ENCODE data around the gene SNTB2. TPM values are rescaled to one million over a fixed set of nuclear protein-coding genes. Genes with fewer than 3 reads are reported as not detected.
"Not testable (repeated sequence)": the region's sequence is repeated elsewhere in the genome, so short reads cannot be mapped to it uniquely, and the experiment has no call there.

The SNTB2 gene
- 10 to 100 TPM; 14.8 to 21.2 (median 17.7) TPM for polyA plus RNA-seq (ENCODE audit: insufficient read length in 10 of 10)
- long read RNA-seq, donor 1, full-length matches to known transcripts, result 3 of 3 reads
- long read RNA-seq, donor 1, partial matches to known transcripts, result 0 of 3 reads
- long read RNA-seq, donor 1, other reads (novel, unspliced or antisense), result 0 of 3 reads
- long read RNA-seq, donor 2, full-length matches to known transcripts, result 1 of 1 reads
- long read RNA-seq, donor 2, partial matches to known transcripts, result 0 of 1 reads
- long read RNA-seq, donor 2, other reads (novel, unspliced or antisense), result 0 of 1 reads
- long read RNA-seq, donor 3, result 0 reads
- long read RNA-seq, donor 4, full-length matches to known transcripts, result 5 of 5 reads
- long read RNA-seq, donor 4, partial matches to known transcripts, result 0 of 5 reads
- long read RNA-seq, donor 4, other reads (novel, unspliced or antisense), result 0 of 5 reads
- long read RNA-seq, donor 5, full-length matches to known transcripts, result 10 of 10 reads
- long read RNA-seq, donor 5, partial matches to known transcripts, result 0 of 10 reads
- long read RNA-seq, donor 5, other reads (novel, unspliced or antisense), result 0 of 10 reads
- long read RNA-seq, donor 6, result 0 reads
- long read RNA-seq, donor 7, full-length matches to known transcripts, result 3 of 3 reads
- long read RNA-seq, donor 7, partial matches to known transcripts, result 0 of 3 reads
- long read RNA-seq, donor 7, other reads (novel, unspliced or antisense), result 0 of 3 reads
- long read RNA-seq, donor 8, full-length matches to known transcripts, result 2 of 2 reads
- long read RNA-seq, donor 8, partial matches to known transcripts, result 0 of 2 reads
- long read RNA-seq, donor 8, other reads (novel, unspliced or antisense), result 0 of 2 reads
- long read RNA-seq, donor 9, full-length matches to known transcripts, result 1 of 1 reads
- long read RNA-seq, donor 9, partial matches to known transcripts, result 0 of 1 reads
- long read RNA-seq, donor 9, other reads (novel, unspliced or antisense), result 0 of 1 reads

DNA sequence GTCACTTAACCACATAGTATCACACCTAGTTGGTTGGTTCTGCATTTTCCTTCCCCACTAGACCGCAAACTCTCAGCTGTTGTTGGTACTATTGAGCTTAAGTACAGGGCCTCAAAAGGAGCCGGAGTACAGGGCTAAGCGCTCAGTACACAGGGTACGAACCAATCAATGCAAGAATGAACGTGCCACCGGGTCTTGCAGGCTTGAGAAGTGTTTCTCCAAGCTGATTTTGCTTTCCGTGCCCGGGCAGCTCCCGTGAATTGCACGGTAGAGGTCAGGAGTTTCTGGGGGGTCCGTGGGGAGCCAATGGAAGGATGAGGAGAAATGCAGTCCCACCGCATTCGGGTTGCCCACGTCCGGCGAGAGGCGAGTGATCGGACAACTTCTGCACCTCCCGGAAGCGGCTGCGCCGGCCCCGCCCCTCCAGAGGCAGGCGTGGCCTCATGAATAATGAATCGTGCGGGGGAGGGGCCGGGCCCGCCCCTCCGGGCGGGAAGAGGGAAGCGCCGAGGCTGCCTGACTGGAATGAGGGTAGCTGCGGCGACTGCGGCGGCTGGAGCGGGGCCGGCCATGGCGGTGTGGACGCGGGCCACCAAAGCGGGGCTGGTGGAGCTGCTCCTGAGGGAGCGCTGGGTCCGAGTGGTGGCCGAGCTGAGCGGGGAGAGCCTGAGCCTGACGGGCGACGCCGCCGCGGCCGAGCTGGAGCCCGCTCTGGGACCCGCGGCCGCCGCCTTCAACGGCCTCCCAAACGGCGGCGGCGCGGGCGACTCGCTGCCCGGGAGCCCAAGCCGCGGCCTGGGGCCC, at the start of gene SNTB2:
TSS of gene SNTB2 (plus strand) at position 523 of the 804 bp plus-strand sequence. CDS start at position 526, 3 bp downstream.
- peak; percentile 92 to 97 (median 93) for DNase-seq

DNA sequence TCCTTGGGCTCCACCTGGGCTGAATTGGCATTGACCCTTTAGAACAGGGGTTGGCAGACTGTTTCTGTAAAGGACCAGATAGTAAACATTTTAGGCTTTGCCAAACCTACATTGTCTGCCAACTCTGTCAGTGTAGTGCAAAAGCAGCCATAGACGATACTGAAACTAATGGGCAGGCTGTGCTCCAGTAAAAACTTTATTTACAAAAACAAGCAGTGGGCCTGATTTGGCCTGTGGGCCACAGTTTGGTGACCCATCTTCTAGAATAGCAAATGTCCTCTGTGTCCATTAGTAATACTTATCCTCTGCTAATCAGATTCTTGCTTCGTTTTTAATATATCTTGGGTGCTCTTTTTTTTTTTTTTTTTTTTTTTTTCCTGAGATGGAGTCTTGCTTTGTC, 48.4 kb upstream of the SNTB2 start:
- DNase-seq, result no peak

DNA sequence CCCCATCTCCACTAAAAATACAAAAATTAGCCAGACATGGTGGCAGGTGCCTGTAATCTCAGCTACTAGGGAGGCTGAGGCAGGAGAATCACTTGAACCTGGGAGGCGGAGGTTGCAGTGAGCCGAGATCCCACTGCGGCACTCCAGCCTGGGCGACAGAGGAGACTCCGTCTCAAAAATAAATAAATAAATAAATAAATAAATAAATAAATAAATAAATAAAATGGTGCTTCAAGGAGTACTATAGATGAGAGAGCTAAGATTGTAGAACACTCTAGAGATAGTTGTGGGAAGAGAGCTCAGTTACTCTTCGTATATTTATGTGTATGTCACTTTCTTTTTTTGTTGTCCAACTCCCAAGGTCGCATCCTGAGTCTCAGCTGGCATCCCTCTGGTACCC, 47.5 kb upstream of the SNTB2 start:
- not testable (repeated sequence) for DNase-seq

DNA sequence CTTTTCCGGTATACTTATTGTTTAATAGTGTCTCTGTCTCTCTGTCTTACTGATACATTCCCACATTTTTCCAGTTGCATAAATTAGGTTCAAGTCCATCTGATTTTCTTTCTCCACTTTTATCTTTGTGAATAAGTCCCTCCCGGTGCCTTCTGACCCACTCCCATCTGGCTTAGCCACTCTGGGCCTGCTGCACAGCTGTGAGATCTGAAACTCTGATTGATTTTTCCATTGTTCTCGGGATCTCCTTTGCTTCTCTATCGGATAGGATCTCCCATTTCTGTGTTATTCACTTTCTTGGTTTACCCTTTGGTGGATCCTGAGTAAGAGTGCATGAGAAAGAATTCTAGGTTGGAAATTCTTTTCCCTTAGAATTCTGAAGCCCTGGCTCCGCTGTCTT, 46.0 kb upstream of the SNTB2 start:
- DNase-seq, result no peak

DNA sequence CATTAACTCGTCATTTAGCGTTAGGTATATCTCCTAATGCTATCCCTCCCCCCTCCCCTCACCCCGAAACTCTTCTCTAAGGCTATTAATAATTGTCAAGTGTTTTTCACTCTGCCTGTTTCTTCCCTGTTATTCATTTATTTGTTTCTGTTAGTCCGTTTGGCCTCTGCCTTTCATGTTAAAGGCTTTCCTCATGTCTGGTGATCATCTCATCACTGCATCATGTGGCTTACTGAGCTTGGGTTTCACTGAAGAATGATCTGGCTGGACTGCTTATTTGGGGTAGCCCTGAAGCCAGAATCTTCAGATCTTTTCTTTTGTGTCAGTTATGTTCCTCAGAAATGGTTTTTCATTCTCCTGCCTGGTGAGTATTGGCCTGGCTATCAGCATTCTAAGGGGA, 45.0 kb upstream of the SNTB2 start:
- no peak for DNase-seq

DNA sequence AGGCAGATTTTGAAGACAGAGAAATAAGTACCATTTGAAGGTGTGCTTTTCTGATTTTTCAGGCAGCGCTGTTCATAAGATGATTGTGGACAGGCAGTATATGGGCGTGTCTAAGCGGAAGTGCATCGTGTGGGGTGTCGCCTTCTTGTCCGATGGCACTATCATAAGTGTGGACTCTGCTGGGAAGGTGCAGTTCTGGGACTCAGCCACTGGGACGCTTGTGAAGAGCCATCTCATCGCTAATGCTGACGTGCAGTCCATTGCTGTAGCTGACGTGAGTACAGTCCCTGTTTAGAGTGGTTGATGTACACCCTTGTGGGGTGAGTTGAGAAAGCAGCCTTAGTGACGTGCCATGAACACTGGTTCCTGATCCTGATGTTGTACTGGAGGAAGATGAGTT, 43.8 kb upstream of the SNTB2 start:
- DNase-seq, result no peak

DNA sequence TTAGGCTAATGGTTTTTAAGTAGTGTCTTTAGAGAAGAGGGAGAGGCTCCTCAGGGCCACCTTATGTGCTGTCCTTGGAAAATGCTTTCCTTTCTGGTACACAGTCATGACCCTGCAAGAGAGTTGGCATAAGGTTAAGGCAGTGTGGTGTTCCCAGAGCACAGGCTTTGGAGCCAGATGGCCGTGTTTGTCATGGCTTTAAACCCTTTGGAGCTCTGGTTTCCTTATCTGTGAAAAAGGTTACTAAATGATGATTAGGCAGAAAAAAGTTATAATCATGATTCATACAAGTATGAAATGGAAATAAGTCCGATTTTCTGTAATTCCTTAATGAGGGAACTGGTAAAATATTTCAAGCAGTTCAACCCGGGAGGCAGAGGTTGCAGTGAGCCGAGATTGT, 41.3 kb upstream of the SNTB2 start:
- DNase-seq, result no peak

DNA sequence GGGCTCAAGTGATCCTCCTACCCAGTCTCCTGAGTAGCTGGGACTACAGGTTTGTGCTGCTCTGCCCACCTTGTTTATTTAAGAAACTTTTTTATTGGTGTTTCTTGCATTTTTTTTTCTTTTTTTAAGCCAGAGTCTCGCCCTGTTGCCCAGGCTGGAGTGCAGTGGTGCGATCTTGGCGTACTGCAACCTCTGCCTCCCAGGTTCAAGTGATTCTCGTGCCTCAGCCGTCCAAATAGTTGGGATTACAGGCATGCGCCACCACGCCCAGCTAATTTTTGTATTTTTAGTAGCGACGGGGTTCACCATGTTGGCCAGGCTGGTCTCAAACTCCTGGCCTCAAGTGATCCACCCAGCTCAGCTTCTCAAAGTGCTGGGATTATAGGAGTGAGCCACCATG, 37.3 kb upstream of the SNTB2 start:
- not testable (repeated sequence) for DNase-seq

DNA sequence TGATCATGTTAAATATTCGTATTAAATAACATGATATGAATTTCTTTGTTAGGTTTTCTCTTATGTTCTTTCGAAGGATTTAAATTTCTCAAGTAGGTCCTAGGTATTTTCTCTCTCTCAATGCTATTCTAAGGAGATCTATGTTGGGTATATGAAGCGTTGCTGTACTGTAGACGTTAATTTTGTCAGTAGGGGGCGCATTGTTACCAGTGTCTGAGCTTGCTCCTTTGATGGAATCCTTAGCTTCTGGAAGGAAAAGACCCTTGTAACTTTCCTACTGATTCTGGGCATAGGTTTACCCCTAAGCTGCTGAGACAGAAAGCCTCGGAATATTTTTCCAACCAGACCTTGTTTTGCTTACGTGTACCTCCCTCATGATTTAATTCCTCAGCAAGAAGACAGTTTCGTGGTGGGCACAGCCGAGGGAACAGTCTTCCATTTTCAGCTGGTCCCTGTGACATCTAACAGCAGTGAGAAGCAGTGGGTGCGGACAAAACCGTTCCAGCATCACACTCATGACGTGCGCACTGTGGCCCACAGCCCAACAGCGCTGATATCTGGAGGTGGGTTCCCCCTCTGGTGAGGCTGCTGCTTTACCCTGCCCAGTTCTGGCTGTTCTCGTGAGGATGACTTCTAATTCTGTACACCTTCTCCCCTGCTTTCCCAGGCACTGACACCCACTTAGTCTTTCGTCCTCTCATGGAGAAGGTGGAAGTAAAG, 36.7 kb upstream of the SNTB2 start:
- peak; percentile 75 to 91 (median 86) for DNase-seq

DNA sequence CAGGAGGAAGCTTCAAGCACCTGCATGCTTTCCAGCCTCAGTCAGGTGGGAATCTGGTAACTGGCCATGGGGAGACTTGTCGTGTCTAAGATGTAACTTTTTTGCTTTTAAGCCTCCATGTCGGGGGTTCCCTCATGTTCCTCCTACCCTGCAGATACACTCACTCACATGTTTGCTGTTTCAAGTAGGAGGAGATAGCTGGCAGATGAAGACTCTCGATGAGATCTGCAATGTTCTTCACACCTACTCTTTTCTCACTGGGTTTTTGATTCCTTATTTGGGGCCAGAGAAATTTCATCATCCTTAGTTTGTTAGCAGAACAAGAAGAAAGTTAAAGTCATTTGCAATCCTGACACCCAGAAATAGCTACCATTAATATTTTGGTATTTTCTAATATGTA, 29.8 kb upstream of the SNTB2 start:
- no peak for DNase-seq

DNA sequence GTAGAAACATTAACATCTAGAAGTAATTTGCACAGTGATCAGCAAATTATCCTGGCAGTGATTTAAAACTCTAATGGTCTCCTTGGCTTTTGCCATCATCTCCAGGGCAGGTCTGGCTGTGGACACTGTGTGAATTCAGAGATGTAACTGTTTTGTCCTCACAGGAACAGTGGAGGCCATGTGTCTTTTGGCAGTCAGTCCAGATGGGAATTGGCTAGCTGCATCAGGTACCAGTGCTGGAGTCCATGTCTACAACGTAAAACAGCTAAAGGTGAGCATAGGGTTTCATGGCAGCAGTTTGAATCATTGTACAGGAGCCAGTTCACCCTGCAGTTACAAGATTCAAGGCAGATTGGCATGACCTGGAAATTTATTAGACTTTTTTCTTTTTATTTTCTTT, 26.8 kb upstream of the SNTB2 start:
- no peak for DNase-seq

DNA sequence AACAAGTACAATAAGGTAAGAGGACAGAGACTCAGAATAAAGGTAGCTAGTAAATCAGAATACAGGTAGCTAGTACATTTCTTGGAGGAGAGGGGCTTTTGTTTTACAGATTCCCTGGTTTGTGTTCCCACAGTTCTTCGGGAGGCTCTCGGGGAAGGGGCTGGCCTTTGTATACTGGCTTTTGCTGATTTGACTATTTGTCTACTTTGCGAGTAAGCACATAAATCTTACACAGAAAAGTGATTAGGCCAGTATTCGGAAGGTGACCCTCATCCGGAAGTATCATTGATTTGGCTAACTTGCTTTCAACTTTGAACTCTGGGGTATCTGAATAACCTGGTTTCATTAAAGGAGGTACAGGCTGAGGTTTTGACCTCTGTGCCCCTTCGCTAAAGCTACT, 21.4 kb upstream of the SNTB2 start:
- no peak for DNase-seq

DNA sequence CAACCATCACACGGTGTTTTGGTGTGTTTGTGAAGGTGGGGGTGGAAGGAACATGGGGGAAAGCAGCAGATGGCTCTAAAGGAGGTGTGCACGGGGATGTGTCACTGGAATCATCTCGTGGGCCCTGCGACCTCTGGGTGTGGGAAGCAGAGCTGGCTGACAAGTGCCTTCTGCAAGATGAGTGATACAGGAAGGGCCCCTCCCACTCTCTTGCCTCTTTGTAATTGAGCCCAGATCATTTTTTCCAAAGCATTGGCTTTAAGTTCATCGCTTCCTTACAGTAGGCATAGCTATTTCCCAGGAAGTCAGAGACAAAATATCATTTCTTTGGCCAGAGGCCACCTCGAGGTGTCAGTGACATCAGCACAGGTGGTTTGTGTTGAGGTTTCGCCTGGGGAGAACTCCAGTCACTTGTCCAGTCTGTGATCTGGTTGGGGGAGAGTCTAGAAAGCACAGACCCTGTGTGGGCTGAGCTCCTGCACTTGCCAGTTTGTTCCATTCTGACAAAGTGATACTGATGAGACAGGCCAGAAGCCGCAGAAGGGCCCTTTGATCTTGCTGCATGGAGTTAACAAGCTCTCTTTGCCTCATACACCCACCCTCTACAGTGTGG, 20.6 kb upstream of the SNTB2 start:
- DNase-seq, result no peak

DNA sequence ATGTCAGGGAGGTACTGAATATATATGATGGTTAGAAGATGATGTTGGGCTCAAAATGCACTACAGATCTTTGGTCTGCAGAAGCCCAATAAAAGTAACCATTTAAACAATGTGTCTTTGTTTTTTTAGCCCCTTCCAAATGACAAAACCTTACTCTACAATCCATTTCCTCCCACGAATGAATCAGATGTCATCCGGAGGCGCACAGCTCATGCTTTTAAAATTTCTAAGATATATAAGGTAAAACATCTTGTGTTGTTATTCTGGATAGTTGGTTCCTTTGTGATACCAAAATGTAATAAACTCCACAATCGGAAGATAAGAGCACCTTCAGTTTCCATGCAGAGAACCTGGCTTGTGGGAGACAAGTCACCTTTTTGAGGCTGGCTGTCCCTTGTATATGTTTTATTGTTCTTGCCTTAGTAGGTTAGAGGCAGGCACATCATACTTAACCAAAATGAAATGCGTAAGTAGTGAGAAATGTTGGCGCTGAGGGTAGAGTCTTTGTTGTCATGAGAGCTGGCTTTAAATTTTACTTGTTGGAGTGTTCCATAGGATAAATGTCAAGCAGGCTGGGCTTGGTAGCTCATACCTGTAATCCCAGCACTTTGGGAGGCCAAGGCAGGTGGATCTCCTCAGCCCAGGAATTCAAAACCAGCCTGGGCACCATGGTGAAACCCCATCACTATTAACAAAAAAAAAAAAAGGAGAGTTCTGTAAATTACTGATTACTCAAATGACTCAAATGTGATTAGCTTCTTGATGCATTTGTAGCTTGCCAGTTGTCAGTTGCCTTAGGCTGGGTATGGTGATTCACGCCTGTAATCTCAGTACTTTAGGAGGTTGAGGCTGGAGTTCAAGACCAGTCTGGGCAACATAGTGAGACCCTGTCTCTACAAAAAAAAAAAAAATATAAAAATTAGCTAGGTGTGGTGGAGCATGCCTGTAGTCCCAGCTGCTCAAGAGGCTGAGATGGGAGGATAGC, 19.7 kb upstream of the SNTB2 start:
- DNase-seq, result no peak

DNA sequence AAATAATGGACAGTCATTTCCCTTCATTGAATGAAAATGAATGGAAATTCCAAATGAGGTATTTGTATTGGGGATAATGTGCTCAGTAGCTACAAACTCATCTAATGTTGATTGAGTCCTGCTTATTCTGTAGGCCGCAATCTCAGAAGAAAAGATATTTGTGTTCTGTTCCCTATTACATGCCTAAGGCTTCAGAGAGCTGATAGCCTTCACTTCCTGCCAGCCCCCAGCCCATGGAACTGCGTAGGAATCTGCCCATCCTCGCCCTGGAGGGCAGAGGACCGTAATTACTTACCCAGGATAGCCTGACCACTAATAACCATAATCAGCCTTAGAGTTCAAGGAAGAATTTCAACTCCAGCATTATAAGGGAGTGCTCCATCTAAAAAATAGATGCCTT, 17.9 kb upstream of the SNTB2 start:
- no peak for DNase-seq

DNA sequence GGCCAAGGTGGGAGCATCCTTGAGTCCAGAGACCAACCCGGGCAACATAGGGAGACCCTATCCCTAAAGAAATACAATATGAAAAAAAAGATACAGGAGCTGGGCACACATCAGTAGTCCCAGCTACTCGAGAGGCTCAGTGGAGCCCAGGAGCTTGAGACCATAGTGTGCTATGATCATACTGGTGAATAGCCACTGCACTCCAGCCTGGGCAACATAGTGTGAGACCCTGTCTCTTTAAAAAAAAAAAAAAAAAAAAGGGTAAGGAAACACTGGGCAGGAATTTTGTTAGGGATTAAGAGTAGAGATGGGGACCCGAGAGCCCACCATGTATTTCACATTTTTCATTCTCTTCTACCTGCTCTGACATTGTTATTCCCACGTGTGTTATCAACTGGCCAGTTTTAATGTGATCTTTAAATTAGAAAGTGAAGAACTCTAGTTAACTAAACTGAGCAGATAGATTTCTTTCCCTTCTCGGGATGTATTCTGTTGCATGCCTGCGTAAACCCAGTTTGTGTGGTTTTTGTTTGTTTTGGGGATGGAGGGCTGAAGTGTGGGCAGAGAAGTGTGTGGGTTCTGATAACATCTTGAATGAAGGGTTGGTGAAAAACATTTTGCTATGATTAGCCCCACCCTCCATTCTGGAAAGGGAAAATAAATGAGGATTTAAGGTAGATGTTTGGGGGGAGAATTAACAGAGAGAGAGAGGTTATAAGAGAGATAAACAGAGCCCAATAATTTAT, 17.2 kb upstream of the SNTB2 start:
- DNase-seq, result no peak

DNA sequence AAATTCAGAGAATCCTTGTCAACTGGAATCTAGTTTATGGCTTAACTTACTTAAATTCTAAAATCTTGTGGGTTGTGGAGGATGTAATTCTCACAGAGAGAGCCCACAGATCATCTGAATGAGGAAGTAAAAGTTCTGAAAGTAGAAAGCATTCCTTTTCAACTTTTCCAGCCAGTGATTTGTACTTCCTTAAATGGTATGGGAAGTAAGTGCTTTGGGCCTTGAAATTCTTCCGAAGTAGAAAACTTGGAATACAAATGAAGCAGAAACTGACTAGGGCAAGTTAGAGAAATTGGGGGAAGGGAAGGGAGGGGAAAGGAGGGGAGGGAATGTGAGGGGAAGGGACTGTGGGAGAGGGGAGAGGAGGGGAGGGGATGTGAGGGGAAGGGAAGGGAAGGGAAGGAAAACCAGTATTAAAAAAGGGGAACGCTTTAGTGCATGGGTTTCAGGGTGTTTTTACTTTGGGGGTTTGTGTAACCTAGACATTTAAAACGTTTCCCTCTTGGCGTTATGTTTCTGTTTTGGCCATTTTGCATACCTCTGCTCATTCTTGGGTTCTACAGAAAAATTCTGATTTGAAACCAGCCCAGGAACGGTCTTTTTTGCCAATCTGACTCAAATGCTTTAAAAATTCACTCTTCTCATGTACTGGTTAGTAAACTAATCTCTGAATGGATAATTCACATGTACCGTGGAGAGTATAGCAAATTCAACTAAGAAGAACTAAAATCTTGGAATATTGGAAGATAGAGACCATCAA, 15.5 kb upstream of the SNTB2 start:
- DNase-seq, result peak in 2 of 3 donors; percentile 67 to 84
